ENCODE results near the gene SPDYE6.
"Not testable (repeated sequence)": the region's sequence is repeated elsewhere in the genome, so short reads cannot be mapped to it uniquely, and the experiment has no call there.

GRCh38 chr7:102325106-102325505 is 31.1 kb downstream of the SPDYE6 start:
- TF ChIP-seq CTCF (conservative IDR thresholded peaks at IDR 0.05; ENCODE audit: low read depth, low read length); POLR2A (IDR thresholded peaks at IDR 0.05; ENCODE audit: low read depth, low read length); ELK1 (IDR thresholded peaks at IDR 0.05; ENCODE audit: borderline replicate concordance, low read depth, low read length); RAD21 (IDR thresholded peaks at IDR 0.05; ENCODE audit: low read length); CEBPB (IDR thresholded peaks at IDR 0.05; ENCODE audit: low read depth, low read length); NFE2L2 (IDR thresholded peaks at IDR 0.05; ENCODE audit: low read depth, low read length); RFX5 (IDR thresholded peaks at IDR 0.05; ENCODE audit: low read depth, low read length); RCOR1 (IDR thresholded peaks at IDR 0.05; ENCODE audit: insufficient replicate concordance, low read length); FOS (IDR thresholded peaks at IDR 0.05; ENCODE audit: low read depth, low read length); USF2 (IDR thresholded peaks at IDR 0.05; ENCODE audit: low read depth, low read length); MAFK (IDR thresholded peaks at IDR 0.05; ENCODE audit: low read depth, low read length); BHLHE40 (IDR thresholded peaks at IDR 0.05; ENCODE audit: low read depth, low read length); SMC3 (IDR thresholded peaks at IDR 0.05; ENCODE audit: low read depth, low read length); MXI1 (IDR thresholded peaks at IDR 0.05; ENCODE audit: borderline replicate concordance, low read depth, low read length): not testable (repeated sequence)

Data from IMR-90 (cell line).